ENCODE results near the gene ADGRL2.

ADGRL2 gene

GRCh38 chr1:81848880-81849682 is 48.3 kb downstream of the ADGRL2 start:
- DNase-seq, result no peak
- Histone ChIP-seq H3K36me3 (replicated peaks; ENCODE audit: insufficient read depth, low read length) (no peaks in the 10 kb centered on the region), H3K4me1 (ENCODE audit: low read length) (no peaks in the 10 kb centered on the region), H2AFZ (ENCODE audit: low read length) (no peak overlapping the region), H3K9me3 (replicated peaks; ENCODE audit: insufficient read depth, low read length) (no peaks in the 10 kb centered on the region), H3K9me2 (replicated peaks; ENCODE audit: insufficient read depth, low read length) (no peaks in the 10 kb centered on the region), H3F3A (ENCODE audit: insufficient read depth, low read length) (no peaks in the 10 kb centered on the region), H3K9ac (ENCODE audit: low read length) (no peak overlapping the region), H3K27me3 (replicated peaks; ENCODE audit: insufficient read depth, low read length) (no peaks in the 10 kb centered on the region), H3K79me2 (ENCODE audit: low read length) (no peaks in the 10 kb centered on the region), H3K4me2 (ENCODE audit: low read depth, low read length) (no peak overlapping the region), H4K20me1 (ENCODE audit: insufficient read depth, low read length) (no peaks in the 10 kb centered on the region), H3K4me3 (ENCODE audit: low read length) (no peak overlapping the region), H3K27ac (ENCODE audit: low read length) (no peak overlapping the region)
- TF ChIP-seq EZH2 (optimal IDR thresholded peaks at IDR 0.05; ENCODE audit: low read depth, low read length) (no peak), CTCF (IDR thresholded peaks at IDR 0.05; ENCODE audit: low read length) (no peak), EZH2phosphoT487 (IDR thresholded peaks at IDR 0.05; ENCODE audit: low read length) (no peak)

GRCh38 chr1:81850031-81850430 is 49.3 kb downstream of the ADGRL2 start:
- Histone ChIP-seq H3K79me2 (ENCODE audit: low read length) (no peaks in the 10 kb centered on the region), H3F3A (ENCODE audit: insufficient read depth, low read length) (no peaks in the 10 kb centered on the region), H3K4me1 (ENCODE audit: low read length) (no peaks in the 10 kb centered on the region), H3K27me3 (replicated peaks; ENCODE audit: insufficient read depth, low read length) (no peaks in the 10 kb centered on the region), H4K20me1 (ENCODE audit: insufficient read depth, low read length) (no peaks in the 10 kb centered on the region), H3K9me3 (replicated peaks; ENCODE audit: insufficient read depth, low read length) (no peaks in the 10 kb centered on the region), H3K9ac (ENCODE audit: low read length) (no peak overlapping the region), H2AFZ (ENCODE audit: low read length) (no peak overlapping the region), H3K4me3 (ENCODE audit: low read length) (no peak overlapping the region), H3K4me2 (ENCODE audit: low read depth, low read length) (no peak overlapping the region), H3K27ac (ENCODE audit: low read length) (no peak overlapping the region), H3K9me2 (replicated peaks; ENCODE audit: insufficient read depth, low read length) (no peaks in the 10 kb centered on the region), H3K36me3 (replicated peaks; ENCODE audit: insufficient read depth, low read length) (no peaks in the 10 kb centered on the region)
- DNase-seq, result no peak
- TF ChIP-seq CTCF (IDR thresholded peaks at IDR 0.05; ENCODE audit: low read length) (no peak), EZH2phosphoT487 (IDR thresholded peaks at IDR 0.05; ENCODE audit: low read length) (no peak)

GRCh38 chr1:81850495-81850894 is 49.8 kb downstream of the ADGRL2 start:
- no peaks in the 10 kb centered on the region for H3K9me3 ChIP-seq (replicated peaks; ENCODE audit: insufficient read depth, low read length)
- H3K36me3 ChIP-seq (replicated peaks; ENCODE audit: insufficient read depth, low read length), result no peaks in the 10 kb centered on the region
- H2AFZ ChIP-seq (ENCODE audit: low read length), result no peak overlapping the region
- H4K20me1 ChIP-seq (ENCODE audit: insufficient read depth, low read length), result no peaks in the 10 kb centered on the region
- no peak for DNase-seq
- H3K4me1 ChIP-seq (ENCODE audit: low read length), result no peaks in the 10 kb centered on the region
- H3K27ac ChIP-seq (ENCODE audit: low read length), result no peak overlapping the region
- TF ChIP-seq EZH2phosphoT487 (IDR thresholded peaks at IDR 0.05; ENCODE audit: low read length), result no peak
- TF ChIP-seq CTCF (IDR thresholded peaks at IDR 0.05; ENCODE audit: low read length), result no peak
- no peak for TF ChIP-seq EZH2 (optimal IDR thresholded peaks at IDR 0.05; ENCODE audit: low read depth, low read length)
- H3F3A ChIP-seq (ENCODE audit: insufficient read depth, low read length), result no peaks in the 10 kb centered on the region
- H3K79me2 ChIP-seq (ENCODE audit: low read length), result no peaks in the 10 kb centered on the region
- H3K9ac ChIP-seq (ENCODE audit: low read length), result no peak overlapping the region
- H3K9me2 ChIP-seq (replicated peaks; ENCODE audit: insufficient read depth, low read length), result no peaks in the 10 kb centered on the region
- no peak overlapping the region for H3K4me3 ChIP-seq (ENCODE audit: low read length)
- H3K4me2 ChIP-seq (ENCODE audit: low read depth, low read length), result no peak overlapping the region
- H3K27me3 ChIP-seq (replicated peaks; ENCODE audit: insufficient read depth, low read length), result no peaks in the 10 kb centered on the region

Measured in MM.1S (cell line).